ENCODE measurements around the gene NHSL1. TPM values are rescaled to one million over a fixed set of nuclear protein-coding genes. Genes with fewer than 3 reads are reported as not detected.

NHSL1 gene
- total and polyA plus RNA-seq, 9 of the 15 experiments (the other 6 are each of a cell fraction or from before 2014, with no cell fraction given): 0.09 to 0.20 TPM; not detected in 7

DNA sequence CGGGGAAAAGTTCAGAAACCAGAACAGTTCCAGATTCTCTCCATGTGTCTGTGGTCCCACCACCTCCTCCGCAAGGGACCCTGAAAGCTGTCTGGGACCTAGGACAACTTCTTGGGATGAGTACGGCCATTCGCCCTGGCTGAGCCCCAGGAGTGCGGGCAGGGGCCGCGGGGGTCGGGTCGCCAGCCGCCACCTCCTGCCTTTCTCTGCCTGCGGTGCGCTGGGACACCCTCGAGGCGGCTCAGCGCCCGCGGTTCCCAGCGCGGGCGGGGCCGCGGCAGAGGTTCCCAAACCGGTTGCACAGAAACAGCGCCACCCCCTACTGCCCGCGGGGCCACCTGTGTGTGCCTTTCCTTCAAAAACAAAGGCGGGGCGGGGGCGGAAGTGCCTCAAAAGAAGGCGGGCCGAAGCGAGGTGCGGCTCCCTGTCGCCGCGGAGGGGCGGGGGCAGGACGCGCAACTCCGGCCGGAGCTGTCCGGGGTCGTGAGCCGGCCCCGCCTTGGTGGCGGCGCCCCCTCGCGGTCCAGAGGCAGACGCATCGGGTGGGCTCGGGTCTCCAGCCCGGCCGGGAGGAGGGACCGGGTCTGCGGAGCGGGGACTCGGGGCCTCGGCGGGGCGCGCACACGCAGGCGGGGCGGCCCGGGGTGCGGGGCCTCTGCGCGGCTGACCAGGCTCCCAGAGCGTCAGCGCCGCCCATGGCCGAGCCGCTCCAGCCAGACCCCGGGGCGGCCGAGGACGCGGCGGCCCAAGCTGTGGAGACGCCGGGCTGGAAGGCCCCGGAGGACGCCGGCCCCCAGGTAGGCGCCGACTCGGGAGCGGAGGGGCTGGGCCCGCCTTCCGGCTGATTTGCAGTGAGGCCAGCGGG, 95.3 kb downstream of the NHSL1 start, which contains the start of gene HEBP2 (continued):
- TF ChIP-seq ZMIZ1 (IDR thresholded peaks at IDR 0.05; ENCODE audit: low read depth in 2 of 2, low read length in 2 of 2) (peak in 1 of 2 experiments; percentile 62; a peak in 1 of 4 replicates), RAD21 (CRISPR knock-in tag; conservative IDR thresholded peaks at IDR 0.05 in 1 of 2, IDR thresholded peaks at IDR 0.05 in 1 of 2) (peak; percentile 65 to 85), STAT5A (IDR thresholded peaks at IDR 0.05; ENCODE audit: borderline replicate concordance, low read length) (no peak), TRIM28 (IDR thresholded peaks at IDR 0.05) (no peak), ZNF143 (CRISPR knock-in tag; IDR thresholded peaks at IDR 0.05) (no peak), THAP7 (CRISPR knock-in tag; IDR thresholded peaks at IDR 0.05) (0 out of 2 replicates have a peak, but pooled peaks have one; percentile 51), TRIM25 (IDR thresholded peaks at IDR 0.05; ENCODE audit: borderline replicate concordance) (no peak), ZNF232 (CRISPR knock-in tag; IDR thresholded peaks at IDR 0.05) (0 out of 2 replicates have a peak, but pooled peaks have one; percentile 21), ZNF175 (CRISPR knock-in tag; IDR thresholded peaks at IDR 0.05; ENCODE audit: low read depth) (no peak), ZKSCAN3 (CRISPR knock-in tag; IDR thresholded peaks at IDR 0.05) (no peak), POU5F1 (IDR thresholded peaks at IDR 0.05; ENCODE audit: borderline replicate concordance, low read depth, low read length, partially characterized antibody) (no peak), ZNF511 (CRISPR knock-in tag; IDR thresholded peaks at IDR 0.05) (no peak; the same call in 1 of the 2 replicates), HIVEP1 (CRISPR knock-in tag; IDR thresholded peaks at IDR 0.05) (no peak), ZNF184 (CRISPR knock-in tag; IDR thresholded peaks at IDR 0.05) (no peak), ZBTB17 (CRISPR knock-in tag; IDR thresholded peaks at IDR 0.05) (no peak), TCF3 (CRISPR knock-in tag; IDR thresholded peaks at IDR 0.05) (peak; percentile 13; the same call in 1 of the 2 replicates), PHF21A (IDR thresholded peaks at IDR 0.05; ENCODE audit: borderline replicate concordance, low read depth) (no peak)
- TF ChIP-seq, protein P1, sequence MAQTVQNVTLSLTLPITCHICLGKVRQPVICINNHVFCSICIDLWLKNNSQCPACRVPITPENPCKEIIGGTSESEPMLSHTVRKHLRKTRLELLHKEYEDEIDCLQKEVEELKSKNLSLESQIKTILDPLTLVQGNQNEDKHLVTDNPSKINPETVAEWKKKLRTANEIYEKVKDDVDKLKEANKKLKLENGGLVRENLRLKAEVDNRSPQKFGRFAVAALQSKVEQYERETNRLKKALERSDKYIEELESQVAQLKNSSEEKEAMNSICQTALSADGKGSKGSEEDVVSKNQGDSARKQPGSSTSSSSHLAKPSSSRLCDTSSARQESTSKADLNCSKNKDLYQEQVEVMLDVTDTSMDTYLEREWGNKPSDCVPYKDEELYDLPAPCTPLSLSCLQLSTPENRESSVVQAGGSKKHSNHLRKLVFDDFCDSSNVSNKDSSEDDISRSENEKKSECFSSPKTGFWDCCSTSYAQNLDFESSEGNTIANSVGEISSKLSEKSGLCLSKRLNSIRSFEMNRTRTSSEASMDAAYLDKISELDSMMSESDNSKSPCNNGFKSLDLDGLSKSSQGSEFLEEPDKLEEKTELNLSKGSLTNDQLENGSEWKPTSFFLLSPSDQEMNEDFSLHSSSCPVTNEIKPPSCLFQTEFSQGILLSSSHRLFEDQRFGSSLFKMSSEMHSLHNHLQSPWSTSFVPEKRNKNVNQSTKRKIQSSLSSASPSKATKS (CRISPR knock-in tag; IDR thresholded peaks at IDR 0.05): no peak

Data from K562 (cell line).